D721Med (cell line): ENCODE results near the gene ZNF785.

ENCODE experiments used
- DNase-seq: peaks from one replicate; pipeline ENCODE4 v3.0.0; 2011; ENCODE audit warnings: low spot score; ENCODE audit not compliant: insufficient read length
- FAIRE-seq: peaks from 2 replicates; lab custom pipeline; 2011; peaks lifted over from hg19 to GRCh38; lab: Jason Lieb, UNC
- CTCF ChIP-seq: IDR thresholded peaks from 2 replicates; pipeline ENCODE4 v1.5.1; 2012; ENCODE audit warnings: mild to moderate bottlenecking, control low read depth; ENCODE audit not compliant: insufficient read depth; ENCODE audit errors: missing control alignments

ZNF785 gene

GRCh38 chr16:30621765-30622164 is 36.3 kb upstream of the ZNF785 start:
- DNase-seq (no peak), FAIRE-seq (no peak)
- no peak for TF ChIP-seq CTCF

- TF ChIP-seq CTCF, result no peak
- DNase-seq (no peak), FAIRE-seq (no peak)
Observed at GRCh38 chr16:30620169-30620568, 34.7 kb upstream of the ZNF785 start.

- TF ChIP-seq CTCF, result no peak
- no peak for DNase-seq
- FAIRE-seq, result no peak
Observed at GRCh38 chr16:30619638-30620037, 34.1 kb upstream of the ZNF785 start.

- FAIRE-seq, result no peak
- TF ChIP-seq CTCF, result no peak
- no peak for DNase-seq
Observed at GRCh38 chr16:30619202-30619601, 33.7 kb upstream of the ZNF785 start.

GRCh38 chr16:30615358-30616091 is 30.0 kb upstream of the ZNF785 start:
- TF ChIP-seq CTCF, result peak; percentile 56
- peak; percentile 65 for DNase-seq
- FAIRE-seq, result no peak

- FAIRE-seq (no peak), DNase-seq (peak; percentile 87)
- TF ChIP-seq CTCF, result no peak
Observed at GRCh38 chr16:30609926-30610839, 24.7 kb upstream of the ZNF785 start, which contains the start of gene ZNF689. Gene ZNF689, minus strand, starts transcription at chr16:30610389. Its CDS starts 348 bp downstream, at chr16:30610041.
